GM12891 (cell line): ENCODE results near the gene PFN4.
A peak's percentile ranks its signal among the peaks of the same experiment; 100 is the strongest.

Source experiments
- DNase-seq: peaks from one replicate; pipeline ENCODE4 v3.0.0; 2011; ENCODE audit warnings: low spot score; ENCODE audit not compliant: insufficient read length
- FAIRE-seq: peaks from 2 replicates; lab custom pipeline; 2011; peaks lifted over from hg19 to GRCh38; lab: Jason Lieb, UNC
- PAX5 ChIP-seq: IDR thresholded peaks from 2 replicates; pipeline ENCODE4 v1.6.1; 2011; ENCODE audit warnings: low read length, moderate library complexity, mild to moderate bottlenecking; ENCODE audit not compliant: insufficient read depth, severe bottlenecking
- POLR2A ChIP-seq: IDR thresholded peaks from 2 replicates; pipeline ENCODE4 v1.6.1; 2011; ENCODE audit warnings: low read depth, low read length, control low read depth
- POLR2AphosphoS5 ChIP-seq: IDR thresholded peaks from 2 replicates; pipeline ENCODE4 v1.6.1; 2011; ENCODE audit warnings: low read depth, low read length, control low read depth
- POU2F2 ChIP-seq: IDR thresholded peaks from 2 replicates; pipeline ENCODE4 v1.6.1; 2011; ENCODE audit warnings: low read depth, mild to moderate bottlenecking, control low read depth, low read length, moderate library complexity
- SPI1 ChIP-seq: IDR thresholded peaks from 2 replicates; pipeline ENCODE4 v1.6.1; 2011; ENCODE audit warnings: low read depth, low read length, control low read depth
- TAF1 ChIP-seq: IDR thresholded peaks from 2 replicates; pipeline ENCODE4 v1.6.1; 2011; ENCODE audit warnings: low read depth, low read length, control low read depth

PFN4 gene

DNA sequence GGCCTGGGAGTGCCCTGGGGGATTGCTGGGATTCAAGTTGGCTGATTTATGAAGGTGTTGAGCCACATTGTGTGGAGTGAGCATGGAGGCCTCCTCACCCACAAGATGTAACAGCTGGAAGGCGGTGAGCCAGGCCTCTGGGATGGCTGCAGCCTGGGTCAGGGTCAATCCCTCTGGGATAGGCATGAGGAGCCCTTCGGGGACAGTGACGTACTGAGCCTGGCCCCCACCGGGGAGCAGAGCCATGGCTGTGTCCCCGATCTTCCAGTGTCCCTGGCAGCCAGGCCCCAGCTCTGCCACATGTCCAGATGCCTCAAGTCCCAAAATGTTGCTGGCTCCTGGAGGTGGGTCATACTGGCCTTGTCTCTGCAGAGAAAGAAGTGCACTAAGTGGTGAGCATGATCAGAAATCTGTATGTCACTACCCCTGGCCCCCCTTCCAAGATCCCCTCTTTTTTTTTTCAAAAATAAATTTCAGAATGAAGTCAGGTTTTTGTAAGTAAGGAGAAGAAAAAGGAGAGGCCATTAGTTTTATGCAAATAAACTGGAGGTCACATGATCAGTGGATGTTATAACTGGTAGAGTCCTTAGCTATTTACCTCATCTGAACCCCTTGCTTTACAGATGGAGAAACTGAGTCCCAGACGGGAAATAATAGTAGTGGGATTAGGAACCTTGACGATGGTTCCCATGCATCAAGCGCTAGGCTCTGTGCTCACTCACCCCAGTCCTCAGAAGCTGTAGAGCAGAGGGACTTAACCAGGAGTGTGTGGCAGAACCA is 40.2 kb downstream of the PFN4 start:
- DNase-seq: no peak
- no peak for TF ChIP-seq POLR2A
- no peak for TF ChIP-seq POU2F2
- TF ChIP-seq SPI1: no peak
- no peak for TF ChIP-seq TAF1
- no peak for TF ChIP-seq PAX5
- no peak for TF ChIP-seq POLR2AphosphoS5
- FAIRE-seq: no peak

DNA sequence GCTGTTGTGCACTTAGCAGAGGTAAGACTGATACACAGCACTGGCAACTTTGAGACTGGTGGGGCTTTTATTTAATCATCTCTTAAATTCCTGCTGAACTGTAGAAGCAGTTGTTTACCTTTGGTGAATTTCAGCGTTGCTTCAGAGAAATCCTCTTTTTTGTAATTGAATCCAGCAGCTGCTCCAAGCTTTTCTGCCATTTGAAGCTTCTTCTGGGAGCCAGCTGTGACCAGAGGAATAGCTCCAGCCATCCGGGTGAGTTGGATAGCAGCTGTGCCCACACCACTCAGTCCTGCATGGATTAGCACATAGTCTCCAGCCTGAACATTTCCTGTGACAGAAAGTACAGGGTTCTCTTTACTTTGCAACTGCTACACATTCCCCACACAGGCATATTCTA is 42.4 kb downstream of the PFN4 start:
- FAIRE-seq: no peak
- TF ChIP-seq SPI1: no peak
- TF ChIP-seq TAF1: no peak
- TF ChIP-seq POLR2A: no peak
- no peak for TF ChIP-seq PAX5
- TF ChIP-seq POLR2AphosphoS5: no peak
- no peak for DNase-seq

DNA sequence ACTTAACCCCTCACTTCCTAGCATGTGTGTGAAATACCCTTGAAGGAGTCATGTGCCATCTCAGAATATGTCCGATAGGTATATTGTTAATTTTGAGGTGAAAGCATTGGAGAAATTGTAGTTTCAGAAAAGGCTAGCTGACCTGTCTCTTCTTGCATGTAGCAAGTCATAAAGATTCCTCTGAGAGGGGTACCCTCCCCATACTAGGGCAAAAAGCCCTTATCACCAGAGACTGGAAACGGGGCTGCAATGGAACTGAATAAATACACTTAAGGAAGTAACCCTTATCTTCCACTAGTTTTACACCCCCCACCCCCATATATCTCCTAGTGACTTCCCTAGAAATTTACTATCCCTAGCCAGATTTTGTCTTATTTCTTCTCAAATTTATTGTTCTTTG is 45.3 kb downstream of the PFN4 start:
- no peak for FAIRE-seq
- TF ChIP-seq POU2F2 (no peak), POLR2AphosphoS5 (no peak)
- DNase-seq: no peak

DNA sequence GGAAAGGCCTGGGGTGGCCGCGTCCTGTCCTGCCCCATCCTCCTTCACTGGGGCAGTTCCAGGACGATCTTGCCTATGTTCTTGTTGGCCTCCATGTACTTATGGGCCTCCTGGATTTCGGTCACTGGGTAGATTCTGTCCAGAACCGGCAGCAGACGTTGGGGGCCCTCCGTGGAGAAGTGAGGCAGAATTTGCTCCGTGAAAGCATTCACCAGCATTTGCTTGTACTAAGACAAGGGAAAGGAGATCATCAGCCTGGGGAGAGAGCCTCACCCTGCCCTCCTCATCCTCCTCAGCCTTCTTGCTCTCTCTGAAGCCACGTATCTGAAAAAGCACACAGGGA is 45.6 kb downstream of the PFN4 start:
- no peak for DNase-seq
- FAIRE-seq: no peak
- no peak for TF ChIP-seq POLR2AphosphoS5
- no peak for TF ChIP-seq PAX5
- no peak for TF ChIP-seq SPI1
- no peak for TF ChIP-seq POLR2A
- no peak for TF ChIP-seq TAF1
- TF ChIP-seq POU2F2: no peak

DNA sequence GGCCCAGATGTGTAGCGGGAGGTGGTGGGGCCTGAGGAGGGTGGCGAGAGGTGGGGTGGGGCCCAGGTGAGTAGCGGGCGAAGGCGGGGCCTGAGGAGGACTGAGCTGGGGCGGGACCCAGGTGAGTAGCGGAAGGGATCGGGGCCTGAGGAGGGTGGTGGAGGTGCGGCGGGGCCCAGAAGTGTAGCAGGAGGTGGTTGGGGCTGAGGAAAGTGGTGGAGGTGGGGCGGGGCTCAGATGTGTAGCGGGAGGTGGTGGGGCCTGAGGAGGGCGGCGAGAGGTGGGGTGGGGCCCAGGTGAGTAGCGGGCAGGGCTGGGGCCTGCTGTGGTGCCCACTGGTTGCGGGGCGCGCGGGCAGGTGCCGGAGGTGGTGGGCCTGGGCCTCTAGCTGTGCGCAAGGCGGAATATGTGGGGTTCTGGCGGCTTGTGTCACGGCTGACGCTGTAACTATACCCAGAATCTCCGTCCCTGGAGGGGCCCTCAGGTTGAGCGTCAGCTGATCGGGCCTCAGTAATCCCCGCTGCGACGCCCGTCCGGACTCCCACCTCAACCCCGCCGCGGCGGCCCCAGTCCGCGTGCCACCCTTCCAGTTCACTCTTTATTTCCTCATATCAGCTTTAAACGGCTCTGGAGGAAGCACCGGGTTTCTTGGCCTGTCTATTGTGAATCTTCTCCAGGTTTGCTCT is 46.1 kb downstream of the PFN4 start:
- DNase-seq: no peak
- TF ChIP-seq SPI1: no peak
- no peak for TF ChIP-seq POLR2AphosphoS5
- TF ChIP-seq POLR2A: no peak
- no peak for TF ChIP-seq POU2F2
- TF ChIP-seq PAX5: no peak
- no peak for TF ChIP-seq TAF1
- no peak for FAIRE-seq

DNA sequence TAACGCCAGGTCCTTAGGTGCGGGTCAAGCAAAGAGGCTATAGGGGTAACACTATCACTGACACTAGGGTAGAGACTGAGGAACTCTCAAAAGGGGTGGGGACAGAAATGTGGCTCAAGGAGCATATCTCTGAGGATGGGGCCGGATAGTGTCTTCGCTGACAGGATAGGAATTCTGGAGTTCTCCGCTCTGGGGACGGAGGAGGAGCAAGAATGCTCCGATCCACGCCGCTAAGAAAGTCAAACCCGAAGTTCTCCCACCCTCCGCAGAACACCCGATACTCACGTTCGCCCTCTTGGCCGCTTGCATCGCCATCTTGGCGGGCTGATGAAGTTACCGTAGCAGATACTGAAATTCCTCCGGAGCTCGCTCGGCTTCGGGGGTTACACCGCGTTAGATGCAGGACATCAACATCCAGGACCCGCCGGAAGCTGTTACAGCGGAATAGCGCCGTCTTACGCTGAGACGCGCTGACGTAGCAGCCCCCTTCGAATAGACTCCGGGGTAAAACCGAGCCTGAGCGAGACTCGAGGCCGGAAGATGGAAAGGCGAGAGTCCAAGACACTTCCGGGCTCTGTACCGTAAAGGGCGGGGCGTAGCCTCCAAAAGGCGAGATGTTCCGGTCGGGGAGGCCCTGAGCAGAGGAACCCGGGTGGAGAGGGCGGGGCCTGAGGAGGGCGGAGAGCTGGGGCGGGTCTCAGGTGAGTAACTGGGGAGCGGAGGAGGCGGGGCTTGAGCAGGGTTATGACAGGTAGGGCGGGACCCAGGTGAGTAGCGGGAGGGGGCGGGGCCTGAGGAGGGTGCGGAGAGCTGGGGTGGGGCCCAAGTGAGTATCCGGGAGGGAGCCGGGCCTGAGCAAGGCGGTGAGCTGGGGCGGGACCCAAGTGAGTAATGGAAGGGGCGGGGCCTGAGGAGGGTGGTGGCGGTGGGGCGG is 47.0 kb downstream of the PFN4 start, which contains the start of gene SF3B6:
Gene SF3B6, minus strand, starts transcription at position 412 of the 934 bp plus-strand sequence. Its CDS starts 97 bp downstream, at position 315.
- FAIRE-seq (peak; percentile 98), DNase-seq (peak; percentile 83)
- TF ChIP-seq PAX5 (peak; percentile 13), POLR2AphosphoS5 (peak; percentile 94), POLR2A (peak; percentile 94), TAF1 (peak; percentile 90), SPI1 (peak; percentile 55), POU2F2 (peak; percentile 91)

DNA sequence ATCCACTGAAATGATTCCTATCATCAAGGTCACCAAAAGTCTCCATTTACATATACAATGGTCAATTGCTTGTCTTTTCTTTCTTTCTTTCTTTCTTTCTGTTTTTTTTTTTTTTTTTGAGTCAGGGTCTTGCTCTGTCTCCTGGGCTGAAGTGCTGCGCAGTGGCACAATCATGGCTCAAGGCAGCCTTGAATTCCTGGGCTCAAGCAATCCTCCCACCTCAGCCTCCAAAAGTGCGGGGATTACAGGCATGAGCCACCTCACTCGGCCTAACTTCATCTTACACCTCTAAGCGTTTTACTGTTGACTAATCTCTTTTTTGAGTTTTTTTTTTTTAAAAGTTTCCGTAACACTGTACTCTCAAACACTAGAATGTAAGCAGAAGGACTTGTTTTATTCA is 47.9 kb downstream of the PFN4 start:
- DNase-seq (no peak), FAIRE-seq (no peak)
- TF ChIP-seq TAF1 (no peak), POLR2A (no peak), SPI1 (no peak), PAX5 (no peak), POU2F2 (no peak), POLR2AphosphoS5 (no peak)

DNA sequence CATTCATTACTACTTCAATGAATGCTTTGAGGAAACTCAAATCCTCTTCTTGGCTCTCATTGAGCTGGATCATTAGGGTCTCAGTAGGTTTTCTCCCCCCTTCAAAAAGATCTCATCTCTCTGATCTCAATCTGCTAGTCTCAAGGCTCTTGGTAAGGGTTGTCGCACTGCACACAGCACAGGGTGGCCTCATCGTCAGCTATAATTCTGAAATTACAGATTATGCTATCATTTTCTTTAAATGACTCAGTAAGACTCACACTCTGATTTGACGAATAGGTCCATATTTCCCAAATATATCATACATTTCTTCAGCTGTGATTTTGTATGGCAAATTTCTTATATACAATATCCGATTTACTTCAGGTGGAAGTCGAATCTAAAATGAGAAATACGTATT is 49.3 kb downstream of the PFN4 start:
- DNase-seq: no peak
- no peak for FAIRE-seq
- no peak for TF ChIP-seq POU2F2
- no peak for TF ChIP-seq POLR2AphosphoS5
- no peak for TF ChIP-seq TAF1
- TF ChIP-seq POLR2A: no peak
- TF ChIP-seq PAX5: no peak
- no peak for TF ChIP-seq SPI1

DNA sequence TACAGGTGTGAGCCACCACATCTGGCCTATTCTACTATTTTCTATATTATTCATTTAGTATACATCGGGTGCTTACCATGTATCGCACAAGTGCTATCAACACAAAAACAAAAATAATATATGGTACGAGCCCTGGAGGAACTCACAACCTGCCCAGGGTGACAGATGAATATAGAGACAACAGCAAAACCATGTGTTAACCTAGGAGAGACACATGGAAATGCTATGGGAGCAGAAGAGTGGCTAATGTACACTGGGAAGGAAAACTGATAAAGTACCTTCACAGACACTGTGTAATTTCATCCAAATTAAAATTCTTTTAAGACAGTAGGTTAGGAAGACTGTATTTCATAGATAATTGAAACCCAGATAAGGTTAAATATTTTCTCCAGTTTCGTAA is 50.9 kb downstream of the PFN4 start:
- DNase-seq (no peak), FAIRE-seq (no peak)
- TF ChIP-seq TAF1 (no peak), SPI1 (no peak), POLR2A (no peak), POU2F2 (no peak), POLR2AphosphoS5 (no peak), PAX5 (no peak)
